Upper lobe of left lung (tissue), 4 donors: Measurements from ENCODE around the gene LIME1.

Source experiments
- CTCF ChIP-seq, 6 experiments: fragments of 450-650 bp in 4 of 6; fragments of 200-600 bp in 2 of 6; sonication (generic) in 2 of 6; IDR thresholded peaks; one replicate each; pipeline ENCODE4 v1.5.1; 2016 to 2019; ENCODE audit warnings: antibody characterized with exemption in 6 of 6
- EP300 ChIP-seq, 4 donors: sonication (generic); formaldehyde crosslinking; IDR thresholded peaks; one replicate each; pipeline ENCODE4 v1.5.1; 2017; ENCODE audit warnings: antibody characterized with exemption in 4 of 4, control low read depth in 2 of 4
- POLR2A ChIP-seq, 4 donors: fragments of 450-650 bp; IDR thresholded peaks; one replicate each; pipeline ENCODE4 v1.5.1; 2016 to 2017; ENCODE audit warnings: antibody characterized with exemption in 4 of 4, mild to moderate bottlenecking in 2 of 4

DNA sequence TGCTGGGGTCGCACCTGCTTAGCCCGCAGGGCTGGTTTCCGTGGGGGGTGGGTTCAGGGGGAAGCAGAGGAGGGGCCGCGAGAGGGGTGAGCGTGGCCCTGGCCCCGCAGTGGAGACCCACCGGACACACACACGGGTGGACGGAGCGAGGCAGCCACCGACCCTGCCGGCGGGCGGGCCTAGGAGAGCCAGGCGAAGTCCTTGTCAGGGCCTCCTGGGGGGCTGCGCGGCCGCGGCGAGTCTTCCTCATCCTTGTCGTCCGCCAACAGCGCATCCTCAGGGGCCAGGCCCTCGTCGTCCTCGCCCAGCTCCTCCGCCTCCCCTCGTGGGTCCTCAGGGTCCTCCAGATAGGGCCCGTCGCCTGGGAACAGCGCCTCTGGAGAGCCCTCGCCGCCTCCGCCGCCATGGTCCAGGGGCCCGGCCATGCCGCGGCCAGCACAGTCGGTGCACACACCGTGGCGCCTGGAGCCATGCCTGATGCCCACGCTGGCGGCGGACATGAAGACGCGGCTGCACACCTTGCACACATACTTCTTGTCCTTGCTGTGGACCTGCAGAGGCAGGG lies 10.4 kb downstream of the LIME1 start:
- TF ChIP-seq CTCF (IDR thresholded peaks at IDR 0.05) = no peak
- no peak for TF ChIP-seq POLR2A (IDR thresholded peaks at IDR 0.05)
- TF ChIP-seq EP300 (IDR thresholded peaks at IDR 0.05) = no peak
